OCI-LY7 (cell line): Measurements from ENCODE around the gene METTL23. TPM values are rescaled to one million over a fixed set of nuclear protein-coding genes. Genes with fewer than 3 reads are reported as not detected.

Experiments used
- BruUV-seq: library from RNA; stranded (reverse); fragments of 400-500 nt; replicated peaks from 2 replicates; lab custom pipeline; 2021; lab: Mats Ljungman, UMichigan
- CTCF ChIA-PET: fragments of 300-600 bp; sonication (Branson Sonifier 250); formaldehyde crosslinking; loops from one replicate; lab custom pipeline; 2022; ENCODE audit warnings: antibody characterized with exemption; ENCODE audit not compliant: unreplicated experiment; lab: Charles Lee
- POLR2A ChIA-PET: fragments of 300-600 bp; sonication (Branson Sonifier 250); formaldehyde crosslinking; loops from one replicate; lab custom pipeline; 2022; ENCODE audit warnings: antibody characterized with exemption; lab: Charles Lee
- DNase-seq: peaks from one replicate; pipeline ENCODE4 v3.0.0-alpha.2; 2015; ENCODE audit warnings: low spot score
- H2AFZ ChIP-seq: fragments of 200-600 bp; sonication (generic), shearing (Covaris generic); 2 replicates; pipeline ENCODE4 v1.6.1; 2014; ENCODE audit warnings: mild to moderate bottlenecking, antibody characterized with exemption, low read length, moderate library complexity
- H3K27ac ChIP-seq: fragments of 200-600 bp; sonication (generic); 2 replicates; pipeline ENCODE4 v1.5.1; 2014; ENCODE audit warnings: mixed run types, low read depth, mild to moderate bottlenecking, moderate library complexity, low read length, inconsistent platforms; ENCODE audit not compliant: poor library complexity, severe bottlenecking
- H3K36me3 ChIP-seq: fragments of 200-600 bp; sonication (generic); 2 replicates; pipeline ENCODE4 v1.6.1; 2014; ENCODE audit warnings: mild to moderate bottlenecking, antibody characterized with exemption, low read length, moderate library complexity, mixed read lengths; ENCODE audit not compliant: insufficient read depth
- H3K4me1 ChIP-seq: fragments of 200-600 bp; sonication (generic); 2 replicates; pipeline ENCODE4 v1.5.1; 2014; ENCODE audit warnings: mild to moderate bottlenecking, low read length; ENCODE audit not compliant: insufficient read depth, poor library complexity, severe bottlenecking
- H3K4me2 ChIP-seq: fragments of 200-600 bp; sonication (generic); 2 replicates; pipeline ENCODE4 v1.6.1; 2014; ENCODE audit warnings: mild to moderate bottlenecking, low read length
- H3K4me3 ChIP-seq: fragments of 200-600 bp; sonication (generic); 2 replicates; pipeline ENCODE4 v1.5.1; 2014; ENCODE audit warnings: mild to moderate bottlenecking, low read depth, low read length; ENCODE audit not compliant: poor library complexity, severe bottlenecking
- H3K79me2 ChIP-seq: fragments of 200-600 bp; sonication (generic); 2 replicates; pipeline ENCODE4 v1.6.1; 2016; ENCODE audit warnings: low read depth, mild to moderate bottlenecking, low read length, moderate library complexity, mixed read lengths; ENCODE audit not compliant: insufficient read depth
- H3K9me2 ChIP-seq: fragments of 200-600 bp; sonication (generic); 2 replicates; pipeline ENCODE4 v1.6.1; 2016; ENCODE audit warnings: mild to moderate bottlenecking, low read length, mixed read lengths; ENCODE audit not compliant: insufficient read depth
- H3K9me3 ChIP-seq: fragments of 200-600 bp; sonication (generic); 2 replicates; pipeline ENCODE4 v1.6.1; 2014; ENCODE audit warnings: mild to moderate bottlenecking, mixed run types, low read length, mixed read lengths
- H4K20me1 ChIP-seq: fragments of 200-600 bp; sonication (generic); 2 replicates; pipeline ENCODE4 v1.6.1; 2014; ENCODE audit warnings: mild to moderate bottlenecking, antibody characterized with exemption, low read length, moderate library complexity, mixed read lengths; ENCODE audit not compliant: insufficient read depth
- EZH2phosphoT487 ChIP-seq: fragments of 200-600 bp; sonication (generic); IDR thresholded peaks from 2 replicates; pipeline ENCODE4 v1.6.1; 2018; ENCODE audit warnings: low read depth, borderline replicate concordance, mild to moderate bottlenecking, mixed run types, antibody characterized with exemption, low read length, moderate library complexity, mixed read lengths
- intact Hi-C: fragments of 100-400 bp; cut with micrococcal nuclease; formaldehyde crosslinking; loops from one replicate; pipeline ENCODE4 v1.10.0; 2022; ENCODE audit not compliant: unreplicated experiment
- total RNA-seq, 2 experiments: library from RNA; depleted of rRNA in 1 of 2; stranded (reverse); fragments of >200 nt in 1 of 2; shearing (Covaris generic) in 1 of 2; gene quantifications; 2 replicates each; pipeline ENCODE4 v1.2.3, GENCODE V29; 2014 to 2022
- TF ChIP-seq, protein P1 (sequence below): fragments of 200-600 bp; sonication (generic); conservative IDR thresholded peaks from 2 replicates; pipeline ENCODE4 v1.5.1; 2014; ENCODE audit warnings: mild to moderate bottlenecking, antibody characterized with exemption, low read length, moderate library complexity, mixed read lengths

METTL23 gene
- total RNA-seq, 2 experiments from 2014 or later, result 82.7 to 93.7 TPM

DNA sequence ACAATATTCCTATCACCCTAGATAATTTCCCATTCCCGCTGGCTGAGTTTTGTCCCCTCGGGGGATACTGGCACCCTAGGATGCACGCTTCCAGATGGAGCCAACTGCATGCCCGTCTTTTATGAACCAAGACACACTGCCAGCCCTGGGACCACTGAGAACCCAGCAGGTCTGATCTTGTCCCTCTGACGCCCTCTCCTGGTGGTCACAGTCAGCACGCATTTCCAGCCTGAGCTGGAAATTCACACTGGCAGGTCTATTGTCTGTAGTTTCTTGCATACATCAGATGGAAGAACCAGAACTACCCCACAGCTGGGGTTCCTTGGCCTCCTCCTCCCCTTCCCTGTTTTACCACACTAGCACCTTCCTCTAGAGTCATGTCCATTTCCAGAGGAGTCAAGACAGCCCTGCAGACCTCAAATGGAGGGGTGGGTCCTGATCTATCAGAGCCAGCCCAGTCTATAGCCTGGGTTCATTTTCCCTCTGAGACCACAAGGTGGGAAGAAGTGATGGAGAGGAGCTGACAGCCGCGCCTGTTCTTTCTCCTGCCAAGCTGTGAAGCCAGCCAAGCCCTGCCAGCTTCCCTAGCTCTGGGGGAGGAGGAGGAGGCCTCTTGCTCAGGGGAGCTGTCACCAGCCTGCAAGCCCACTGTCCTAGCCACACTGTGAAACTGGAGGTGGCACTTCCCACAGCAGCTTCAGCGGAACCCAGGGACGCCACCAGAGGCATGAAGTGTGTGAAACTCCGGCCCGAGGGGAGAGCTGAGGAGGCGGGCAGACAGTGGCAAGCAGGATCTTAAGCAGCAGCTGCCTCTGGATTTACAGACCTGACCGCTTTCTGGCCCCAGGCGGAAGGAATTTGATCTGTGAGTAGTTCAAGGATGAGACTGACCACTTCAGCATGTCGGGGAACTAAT lies 45.2 kb upstream of the METTL23 start:
- BruUV-seq, result no TSS peak
- H3K36me3 ChIP-seq, result no peaks in the 10 kb centered on the region
- H3K9me2 ChIP-seq, result no peaks in the 10 kb centered on the region
- ChIA-PET POLR2A (interaction anchor here (0.6 to 0.8 kb wide), 3 partner anchors 19 to 233 kb away, joined by 3 to 7 read pairs (median 3); no protein-coding TSS in a partner anchor), CTCF (interaction anchor here (0.6 to 2.1 kb wide), 5 partner anchors 9 to 530 kb away, joined by 3 to 11 read pairs (median 4); no protein-coding TSS in a partner anchor)
- TF ChIP-seq, protein P1, sequence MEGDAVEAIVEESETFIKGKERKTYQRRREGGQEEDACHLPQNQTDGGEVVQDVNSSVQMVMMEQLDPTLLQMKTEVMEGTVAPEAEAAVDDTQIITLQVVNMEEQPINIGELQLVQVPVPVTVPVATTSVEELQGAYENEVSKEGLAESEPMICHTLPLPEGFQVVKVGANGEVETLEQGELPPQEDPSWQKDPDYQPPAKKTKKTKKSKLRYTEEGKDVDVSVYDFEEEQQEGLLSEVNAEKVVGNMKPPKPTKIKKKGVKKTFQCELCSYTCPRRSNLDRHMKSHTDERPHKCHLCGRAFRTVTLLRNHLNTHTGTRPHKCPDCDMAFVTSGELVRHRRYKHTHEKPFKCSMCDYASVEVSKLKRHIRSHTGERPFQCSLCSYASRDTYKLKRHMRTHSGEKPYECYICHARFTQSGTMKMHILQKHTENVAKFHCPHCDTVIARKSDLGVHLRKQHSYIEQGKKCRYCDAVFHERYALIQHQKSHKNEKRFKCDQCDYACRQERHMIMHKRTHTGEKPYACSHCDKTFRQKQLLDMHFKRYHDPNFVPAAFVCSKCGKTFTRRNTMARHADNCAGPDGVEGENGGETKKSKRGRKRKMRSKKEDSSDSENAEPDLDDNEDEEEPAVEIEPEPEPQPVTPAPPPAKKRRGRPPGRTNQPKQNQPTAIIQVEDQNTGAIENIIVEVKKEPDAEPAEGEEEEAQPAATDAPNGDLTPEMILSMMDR, result peak; percentile 98
- TF ChIP-seq EZH2phosphoT487, result no peak
- intact Hi-C loops, result loop anchor here (1.0 kb wide), 1 partner anchor 158 kb away; no protein-coding TSS in a partner anchor
- DNase-seq, result peak; percentile 83
- H3K4me1 ChIP-seq, result no peaks in the 10 kb centered on the region
- no peak overlapping the region for H3K4me2 ChIP-seq
- H4K20me1 ChIP-seq, result no peaks in the 10 kb centered on the region
- no peak overlapping the region for H3K4me3 ChIP-seq
- no peaks in the 10 kb centered on the region for H3K9me3 ChIP-seq
- no peak overlapping the region for H3K27ac ChIP-seq
- H3K79me2 ChIP-seq, result no peaks in the 10 kb centered on the region
- no peak overlapping the region for H2AFZ ChIP-seq

DNA sequence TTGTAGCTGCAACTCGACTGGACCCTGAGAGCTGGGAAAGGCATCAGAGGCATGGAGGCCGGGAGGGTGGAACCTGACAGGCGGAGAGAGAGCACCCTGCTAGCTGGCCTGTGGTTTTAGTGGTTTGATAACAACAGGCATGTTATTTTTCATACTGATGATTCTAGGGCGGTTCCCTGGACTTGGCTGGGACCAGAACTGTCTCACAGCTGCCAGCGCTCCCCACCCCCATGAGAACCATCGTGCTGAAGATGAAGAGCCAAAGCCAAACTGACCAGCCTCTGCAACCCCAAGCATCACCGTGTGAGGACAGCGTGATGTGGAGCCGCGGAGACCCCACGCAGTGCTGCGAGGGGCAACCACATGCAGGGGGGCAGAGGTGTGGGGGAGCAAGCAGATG lies 44.3 kb upstream of the METTL23 start:
- H3K36me3 ChIP-seq, result no peaks in the 10 kb centered on the region
- POLR2A ChIA-PET, result interaction anchor here (0.8 kb wide), 1 partner anchor 93 kb away, joined by 3 read pairs; no protein-coding TSS in a partner anchor
- no TSS peak for BruUV-seq
- H3K27ac ChIP-seq, result no peak overlapping the region
- CTCF ChIA-PET, result interaction anchor here (0.8 to 2.1 kb wide), 3 partner anchors 8 to 124 kb away, joined by 3 to 11 read pairs (median 4); no protein-coding TSS in a partner anchor
- no peaks in the 10 kb centered on the region for H3K79me2 ChIP-seq
- H3K4me2 ChIP-seq, result no peak overlapping the region
- intact Hi-C loops, result no loop called here
- TF ChIP-seq EZH2phosphoT487, result no peak
- TF ChIP-seq, protein P1, result no peak
- no peak overlapping the region for H2AFZ ChIP-seq
- no peaks in the 10 kb centered on the region for H3K9me3 ChIP-seq
- H3K4me1 ChIP-seq, result no peaks in the 10 kb centered on the region
- no peak for DNase-seq
- no peak overlapping the region for H3K4me3 ChIP-seq
- no peaks in the 10 kb centered on the region for H3K9me2 ChIP-seq
- no peaks in the 10 kb centered on the region for H4K20me1 ChIP-seq
